ENCODE measurements around the gene HORMAD2. TPM values are rescaled to one million over a fixed set of nuclear protein-coding genes. Genes with fewer than 3 reads are reported as not detected.

The HORMAD2 gene
- total and polyA plus RNA-seq, 7 experiments from 2014 or later: 0.34 TPM; not detected in 6

GRCh38 chr22:30225220-30225927, 145.1 kb downstream of the HORMAD2 start:
- ATAC-seq (no peak), DNase-seq (no peak)
- H3K27me3 ChIP-seq (ENCODE audit: control insufficient read depth in 2 of 2, insufficient read depth in 2 of 2, low read length in 2 of 2): no peaks in the 10 kb centered on the region
- POLR2A ChIA-PET: no interaction called here
- Mint-ChIP-seq H3K9me3 (no peaks in the 10 kb centered on the region), H3K4me1 (peaks cover 40 to 85% (median 59%) of the 10 kb centered on the region in 7 donors), H3K27ac (peak overlapping the region; percentile 10 to 81 (median 48)), H3K36me3 (peaks cover 0 to 4% (median 0%) of the 10 kb centered on the region in 5 donors), H3K4me3 (no peak overlapping the region), H3K27me3 (no peaks in the 10 kb centered on the region)
- CTCF ChIA-PET: interaction anchor here (0.7 kb wide), 1 partner anchor 349 kb away, joined by 3 read pairs; the partner anchor contains the start of gene GAL3ST1
- H3K4me1 ChIP-seq (ENCODE audit: control insufficient read depth in 2 of 2, insufficient read depth in 2 of 2, low read length in 2 of 2): peaks cover 24 to 26% of the 10 kb centered on the region in 2 donors
- no peaks in the 10 kb centered on the region for H3K9me3 ChIP-seq (ENCODE audit: control insufficient read depth in 2 of 3, low read length in 3 of 3)
- no peak overlapping the region for H3K4me3 ChIP-seq (ENCODE audit: low read length)
- H3K27ac ChIP-seq (ENCODE audit: low read depth, low read length): no peak overlapping the region
- no peaks in the 10 kb centered on the region for H3K36me3 ChIP-seq (ENCODE audit: control insufficient read depth in 2 of 3, insufficient read depth in 3 of 3, low read length in 3 of 3)
- intact Hi-C loops (cut with micrococcal nuclease): loop anchor here in 1 of 2 donors (10.0 kb wide), 1 partner anchor 51 kb away; no protein-coding TSS in a partner anchor

- intact Hi-C loops (cut with micrococcal nuclease): loop anchor here in 1 of 2 donors (10.0 kb wide), 1 partner anchor 52 kb away; no protein-coding TSS in a partner anchor
- no peaks in the 10 kb centered on the region for H3K9me3 ChIP-seq (ENCODE audit: control insufficient read depth in 2 of 3, low read length in 3 of 3)
- H3K27ac ChIP-seq (ENCODE audit: low read depth, low read length): no peak overlapping the region
- ChIA-PET POLR2A (no interaction called here), CTCF (no interaction called here)
- DNase-seq (no peak), ATAC-seq (no peak)
- H3K4me1 ChIP-seq (ENCODE audit: control insufficient read depth in 2 of 2, insufficient read depth in 2 of 2, low read length in 2 of 2): peaks cover 16 to 17% of the 10 kb centered on the region in 2 donors
- no peaks in the 10 kb centered on the region for H3K27me3 Mint-ChIP-seq
- H3K27ac Mint-ChIP-seq: peak overlapping the region in 7 of 9 donors; percentile 1 to 81 (median 46)
- no peaks in the 10 kb centered on the region for H3K27me3 ChIP-seq (ENCODE audit: control insufficient read depth in 2 of 2, insufficient read depth in 2 of 2, low read length in 2 of 2)
- H3K4me3 ChIP-seq (ENCODE audit: low read length): no peak overlapping the region
- peaks cover 0 to 4% (median 0%) of the 10 kb centered on the region in 5 donors for H3K36me3 Mint-ChIP-seq
- H3K4me3 Mint-ChIP-seq: no peak overlapping the region
- peaks cover 30 to 80% (median 50%) of the 10 kb centered on the region in 7 donors for H3K4me1 Mint-ChIP-seq
- no peaks in the 10 kb centered on the region for H3K36me3 ChIP-seq (ENCODE audit: control insufficient read depth in 2 of 3, insufficient read depth in 3 of 3, low read length in 3 of 3)
- H3K9me3 Mint-ChIP-seq: no peaks in the 10 kb centered on the region
Observed at GRCh38 chr22:30226192-30226832, 146.0 kb downstream of the HORMAD2 start.

Other genes with a start within 250 kb of the HORMAD2 start
- 100 to 1,000 TPM in 1 of 5 experiments, 10 to 100 TPM in 4; 90.2 to 101 (median 93.8) TPM for gene ASCC2, start 242.2 kb upstream of the HORMAD2 start, total RNA-seq
- gene ASCC2, start 242.2 kb upstream of the HORMAD2 start, polyA plus RNA-seq: 10 to 100 TPM; 48.7 to 79.3 TPM
- gene MTMR3, start 197.3 kb upstream of the HORMAD2 start, total RNA-seq: 10 to 100 TPM; 33.2 to 88.7 (median 64.6) TPM
- gene MTMR3, start 197.3 kb upstream of the HORMAD2 start, polyA plus RNA-seq: 10 to 100 TPM; 14.2 to 24.5 TPM
- gene LIF, start 166.3 kb downstream of the HORMAD2 start, total RNA-seq: 100 to 1,000 TPM in 1 of 5 experiments, under 1 TPM in 2, not detected in 2; 0.64 to 260 (median 0.98) TPM
- not detected for gene LIF, start 166.3 kb downstream of the HORMAD2 start, polyA plus RNA-seq
- 100 to 1,000 TPM in 1 of 5 experiments, 10 to 100 TPM in 2, 1 to 10 TPM in 1, under 1 TPM in 1; 0.49 to 158 (median 46.0) TPM for gene OSM, start 186.4 kb downstream of the HORMAD2 start, total RNA-seq
- 1 to 10 TPM; 2.0 to 6.3 TPM for gene OSM, start 186.4 kb downstream of the HORMAD2 start, polyA plus RNA-seq
- 10 to 100 TPM; 12.4 to 21.3 (median 17.9) TPM for gene CASTOR1, start 209.0 kb downstream of the HORMAD2 start, total RNA-seq
- gene CASTOR1, start 209.0 kb downstream of the HORMAD2 start, polyA plus RNA-seq: 10 to 100 TPM; 19.0 to 43.0 TPM
- gene TBC1D10A, start 246.5 kb downstream of the HORMAD2 start, total RNA-seq: 10 to 100 TPM; 47.2 to 73.8 (median 70.9) TPM
- 10 to 100 TPM; 62.6 to 84.7 TPM for gene TBC1D10A, start 246.5 kb downstream of the HORMAD2 start, polyA plus RNA-seq